Neuronal stem cell (in vitro differentiated cells): ENCODE results near the gene MXRA8.

ENCODE experiments used
- DNase-seq: peaks from one replicate; pipeline ENCODE4 v3.0.0-alpha.2; 2013; ENCODE audit warnings: low spot score
- H2AFZ ChIP-seq: one replicate; pipeline ENCODE4 v1.6.1; 2013; ENCODE audit warnings: mild to moderate bottlenecking, low read length, inconsistent platforms
- H2AK5ac ChIP-seq: 2 replicates; pipeline ENCODE4 v1.6.1; 2013; ENCODE audit warnings: low read depth, mild to moderate bottlenecking, inconsistent platforms, low read length, moderate library complexity, mixed read lengths
- H2BK120ac ChIP-seq: 2 replicates; pipeline ENCODE4 v1.6.1; 2013; ENCODE audit warnings: low read depth, mild to moderate bottlenecking, inconsistent platforms, low read length, moderate library complexity, mixed read lengths
- H2BK12ac ChIP-seq: one replicate; pipeline ENCODE4 v1.6.1; 2013; ENCODE audit warnings: low read length, inconsistent platforms
- H2BK15ac ChIP-seq: 2 replicates; pipeline ENCODE4 v1.6.1; 2013; ENCODE audit warnings: mild to moderate bottlenecking, low read length, inconsistent platforms, mixed read lengths
- H2BK5ac ChIP-seq: one replicate; pipeline ENCODE4 v1.6.1; 2013; ENCODE audit warnings: inconsistent platforms, mild to moderate bottlenecking, low read length, moderate library complexity
- H3K14ac ChIP-seq: one replicate; pipeline ENCODE4 v1.6.1; 2013; ENCODE audit warnings: low read length, inconsistent platforms
- H3K18ac ChIP-seq: 2 replicates; pipeline ENCODE4 v1.6.1; 2013; ENCODE audit warnings: low read length, inconsistent platforms
- H3K23ac ChIP-seq: 2 replicates; pipeline ENCODE4 v1.6.1; 2013; ENCODE audit warnings: low read depth, mild to moderate bottlenecking, mixed read lengths, low read length, inconsistent platforms; ENCODE audit not compliant: poor library complexity
- H3K27ac ChIP-seq: replicated peaks from 3 replicates; pipeline ENCODE4 v1.5.1; 2013; ENCODE audit warnings: low read length, inconsistent platforms
- H3K27me3 ChIP-seq, 3 experiments: 2 replicates each; pipeline ENCODE4 v1.6.1; 2013; ENCODE audit warnings: low read length in 3 of 3, mild to moderate bottlenecking in 2 of 3, inconsistent platforms in 1 of 3, low read depth in 1 of 3, mixed read lengths in 1 of 3, moderate library complexity in 1 of 3; ENCODE audit not compliant: control insufficient read depth in 3 of 3, insufficient read depth in 3 of 3
- H3K36me3 ChIP-seq, 2 donors: replicated peaks in 1 of 2; 2 replicates each; pipeline ENCODE4 v1.6.1; 2013; ENCODE audit warnings: low read length in 2 of 2; ENCODE audit not compliant: control insufficient read depth in 2 of 2, insufficient read depth in 2 of 2
- H3K4ac ChIP-seq: 2 replicates; pipeline ENCODE4 v1.6.1; 2013; ENCODE audit warnings: inconsistent platforms, mild to moderate bottlenecking, low read length, moderate library complexity
- H3K4me1 ChIP-seq, 2 donors: 1 replicate in 1 of 2; 2 replicates in 1 of 2; pipeline ENCODE4 v1.6.1; 2013; ENCODE audit warnings: low read length in 2 of 2, low read depth in 1 of 2; ENCODE audit not compliant: control insufficient read depth in 2 of 2, insufficient read depth in 1 of 2
- H3K4me2 ChIP-seq: one replicate; pipeline ENCODE4 v1.6.1; 2013; ENCODE audit warnings: mild to moderate bottlenecking, low read length, inconsistent platforms; ENCODE audit not compliant: insufficient read depth, poor library complexity, severe bottlenecking
- H3K4me3 ChIP-seq, 2 donors: 2 replicates each; pipeline ENCODE4 v1.5.1; 2013; ENCODE audit warnings: low read length in 2 of 2, mild to moderate bottlenecking in 2 of 2, inconsistent platforms in 1 of 2, moderate library complexity in 1 of 2
- H3K79me1 ChIP-seq: one replicate; pipeline ENCODE4 v1.6.1; 2013; ENCODE audit warnings: low read depth, mild to moderate bottlenecking, inconsistent platforms, low read length, moderate library complexity
- H3K9ac ChIP-seq: one replicate; pipeline ENCODE4 v1.6.1; 2013; ENCODE audit warnings: mild to moderate bottlenecking, low read depth, low read length, inconsistent platforms; ENCODE audit not compliant: poor library complexity
- H3K9me3 ChIP-seq, 2 donors: replicated peaks in 1 of 2; 2 replicates each; pipeline versions ENCODE3 to v1.6.1; 2013; ENCODE audit warnings: low read length in 2 of 2, mild to moderate bottlenecking in 2 of 2, inconsistent platforms in 1 of 2, low read depth in 1 of 2, mixed read lengths in 1 of 2, moderate library complexity in 1 of 2; ENCODE audit not compliant: control insufficient read depth in 2 of 2, insufficient read depth in 1 of 2
- H4K8ac ChIP-seq: one replicate; pipeline ENCODE4 v1.6.1; 2013; ENCODE audit warnings: low read depth, mild to moderate bottlenecking, inconsistent platforms, low read length, moderate library complexity
- H4K91ac ChIP-seq: one replicate; pipeline ENCODE4 v1.6.1; 2013; ENCODE audit warnings: low read length, low read depth, mild to moderate bottlenecking, inconsistent platforms; ENCODE audit not compliant: poor library complexity
- WGBS, 2 donors: extraction: QIAGEN DNeasy Blood & Tissue Kit; methylation state at CpG; one replicate each; pipeline ENCODE4 v1.1.7; 2013; ENCODE audit warnings: missing lambda C conversion rate in 2 of 2, mixed read lengths in 1 of 2; ENCODE audit not compliant: insufficient read length in 2 of 2, insufficient replicate concordance in 1 of 2; ENCODE audit errors: extremely low coverage in 2 of 2; 5-methylcytosine and 5-hydroxymethylcytosine counted together

MXRA8 gene

DNA sequence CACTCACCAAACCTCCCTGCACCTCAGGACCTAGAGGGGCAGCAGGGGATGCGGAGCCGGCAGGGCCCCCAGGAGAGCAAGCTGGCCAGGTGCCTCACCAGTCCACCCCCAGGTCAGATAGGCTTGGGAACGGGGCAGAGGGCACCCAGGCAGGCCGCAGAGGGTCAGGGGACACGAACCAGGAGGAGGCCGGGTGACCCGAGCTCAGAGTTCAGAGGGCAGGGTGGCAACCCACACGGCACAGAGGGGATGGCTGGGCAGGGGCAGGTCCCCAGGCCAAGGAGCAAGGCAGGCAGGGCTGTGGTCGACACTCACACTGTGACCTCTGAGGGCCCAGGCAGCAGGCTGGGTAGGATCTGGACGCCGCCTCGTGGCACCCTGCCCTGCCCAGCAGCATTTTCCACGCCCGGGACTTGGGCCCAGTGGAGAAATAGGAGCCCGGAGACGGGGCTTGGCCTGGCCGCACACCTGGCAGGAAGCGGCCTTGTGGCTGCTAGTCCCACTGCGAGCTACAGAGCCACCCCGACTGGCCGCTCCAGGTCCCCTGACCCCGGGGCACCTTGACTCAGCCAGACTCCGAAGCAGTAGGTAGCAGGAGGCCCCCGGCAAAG lies 14.4 kb downstream of the MXRA8 start:
- no peak overlapping the region for H3K27ac ChIP-seq
- H2BK120ac ChIP-seq = no peak overlapping the region
- no peak for DNase-seq

GRCh38 chr1:1342584-1343115 lies 15.7 kb downstream of the MXRA8 start:
- H3K9me3 ChIP-seq = peaks cover 0 to 9% of the 10 kb centered on the region in 2 donors
- no CpG with 5 or more reads among the region's 18 CpGs for WGBS, 2 donors

More for the DNA sequence above, 14.4 kb downstream of the MXRA8 start:
- Histone ChIP-seq H3K14ac (no peak overlapping the region), H2BK12ac (peak overlapping the region; percentile 63), H3K9me3 (peaks cover 0 to 9% of the 10 kb centered on the region in 2 donors), H2BK15ac (no peak overlapping the region), H4K91ac (no peak overlapping the region), H3K27me3 (no peaks in the 10 kb centered on the region), H3K9ac (peak overlapping the region; percentile 70), H2AK5ac (no peak overlapping the region), H3K4me1 (peaks cover 13 to 15% of the 10 kb centered on the region in 2 donors), H3K4me3 (no peak overlapping the region), H3K23ac (peak overlapping the region; percentile 73), H3K4me2 (no peak overlapping the region), H3K4ac (no peak overlapping the region), H2AFZ (no peak overlapping the region), H4K8ac (no peak overlapping the region), H3K18ac (no peak overlapping the region), H3K36me3 (peaks cover 18 to 30% of the 10 kb centered on the region in 2 donors), H3K79me1 (peaks cover 40% of the 10 kb centered on the region), H2BK5ac (no peak overlapping the region)
- WGBS, 2 donors = no CpG with 5 or more reads among the region's 24 CpGs

GRCh38 chr1:1342061-1342562 lies 16.2 kb downstream of the MXRA8 start:
- Histone ChIP-seq H3K36me3 (peaks cover 25 to 44% of the 10 kb centered on the region in 2 donors), H4K91ac (no peak overlapping the region), H3K23ac (no peak overlapping the region), H3K27me3 (no peaks in the 10 kb centered on the region), H2BK15ac (no peak overlapping the region), H3K4me3 (no peak overlapping the region), H4K8ac (no peak overlapping the region), H3K4ac (no peak overlapping the region), H2AK5ac (no peak overlapping the region), H3K4me2 (no peak overlapping the region), H3K4me1 (peaks cover under 1 to 3% of the 10 kb centered on the region in 2 donors), H3K27ac (no peak overlapping the region), H3K9ac (no peak overlapping the region), H2BK12ac (peak overlapping the region; percentile 10), H2BK5ac (peak overlapping the region; percentile 39), H3K14ac (no peak overlapping the region), H3K9me3 (peaks cover 0 to 9% of the 10 kb centered on the region in 2 donors), H2BK120ac (no peak overlapping the region), H3K79me1 (peaks cover 30% of the 10 kb centered on the region), H3K18ac (peak overlapping the region; percentile 71), H2AFZ (no peak overlapping the region)
- no peak for DNase-seq
- WGBS, 2 donors = no CpG with 5 or more reads among the region's 28 CpGs

More at GRCh38 chr1:1342584-1343115, 15.7 kb downstream of the MXRA8 start:
- peaks cover 23 to 38% of the 10 kb centered on the region in 2 donors for H3K36me3 ChIP-seq
- H3K4ac ChIP-seq = no peak overlapping the region
- H2BK12ac ChIP-seq = no peak overlapping the region
- no peak overlapping the region for H3K23ac ChIP-seq
- no peak overlapping the region for H2AFZ ChIP-seq
- H3K4me2 ChIP-seq = no peak overlapping the region
- no peak overlapping the region for H3K18ac ChIP-seq
- H3K79me1 ChIP-seq = peaks cover 32% of the 10 kb centered on the region
- H3K4me3 ChIP-seq = no peak overlapping the region
- no peak for DNase-seq
- H3K4me1 ChIP-seq = peaks cover 5 to 7% of the 10 kb centered on the region in 2 donors
- H3K14ac ChIP-seq = no peak overlapping the region
- no peaks in the 10 kb centered on the region for H3K27me3 ChIP-seq
- no peak overlapping the region for H4K8ac ChIP-seq
- no peak overlapping the region for H3K9ac ChIP-seq
- no peak overlapping the region for H2BK5ac ChIP-seq
- no peak overlapping the region for H2AK5ac ChIP-seq
- no peak overlapping the region for H4K91ac ChIP-seq
- H2BK120ac ChIP-seq = no peak overlapping the region
- H2BK15ac ChIP-seq = no peak overlapping the region
- no peak overlapping the region for H3K27ac ChIP-seq

DNA sequence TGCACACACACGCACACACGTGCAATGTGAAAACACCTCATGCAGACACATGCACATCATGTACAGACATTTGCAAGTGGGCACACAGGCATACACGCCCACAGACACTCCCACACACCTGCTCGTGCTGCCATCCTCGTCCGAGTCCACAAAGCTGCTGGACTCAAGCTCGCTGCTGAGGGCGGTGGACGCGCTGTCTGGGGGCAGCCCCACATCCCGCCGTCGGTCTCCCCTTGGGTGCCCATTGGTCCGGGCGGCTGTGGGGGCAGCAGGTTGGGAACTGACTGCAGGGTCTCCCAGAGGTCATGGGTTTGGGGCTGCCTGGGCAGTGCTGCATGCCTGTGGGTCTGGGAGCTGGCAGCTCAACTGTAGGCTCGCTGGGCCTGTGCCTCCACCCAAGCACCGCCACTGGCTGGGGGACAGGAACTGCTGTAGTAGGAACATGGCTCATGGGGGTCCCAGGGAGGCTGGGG lies 16.8 kb downstream of the MXRA8 start:
- no peak for DNase-seq
- H3K23ac ChIP-seq = peak overlapping the region; percentile 75
- H2AK5ac ChIP-seq = no peak overlapping the region
- no peaks in the 10 kb centered on the region for H3K27me3 ChIP-seq
- H4K91ac ChIP-seq = no peak overlapping the region
- H3K4me2 ChIP-seq = no peak overlapping the region
- peaks cover 0 to 3% of the 10 kb centered on the region in 2 donors for H3K4me1 ChIP-seq
- H2BK5ac ChIP-seq = peak overlapping the region; percentile 39
- H3K4ac ChIP-seq = no peak overlapping the region
- H3K9me3 ChIP-seq = peaks cover 0 to 9% of the 10 kb centered on the region in 2 donors
- H2BK15ac ChIP-seq = no peak overlapping the region
- no peak overlapping the region for H3K27ac ChIP-seq
- no peak overlapping the region for H3K14ac ChIP-seq
- H4K8ac ChIP-seq = no peak overlapping the region
- H3K9ac ChIP-seq = peak overlapping the region; percentile 53
- H2BK120ac ChIP-seq = no peak overlapping the region
- no CpG with 5 or more reads among the region's 17 CpGs for WGBS, 2 donors
- no peak overlapping the region for H2BK12ac ChIP-seq
- H3K36me3 ChIP-seq = peaks cover 26 to 49% of the 10 kb centered on the region in 2 donors
- H3K79me1 ChIP-seq = peaks cover 28% of the 10 kb centered on the region
- no peak overlapping the region for H3K4me3 ChIP-seq
- H3K18ac ChIP-seq = no peak overlapping the region
- no peak overlapping the region for H2AFZ ChIP-seq
